K562 treated with DMSO at 1 percent for 12 hours (cell line): Measurements from ENCODE around the gene MRPL53. TPM values are rescaled to one million over a fixed set of nuclear protein-coding genes. Genes with fewer than 3 reads are reported as not detected.

ENCODE experiments used
- total RNA-seq: library from RNA; unstranded; fragments of 300-600 nt; gene quantifications from 2 replicates; pipeline ENCODE4 v1.2.3, GENCODE V29; 2022; ENCODE audit not compliant: insufficient read depth

The MRPL53 gene
- 56.6 and 70.8 TPM in 2 replicates for total RNA-seq

DNA sequence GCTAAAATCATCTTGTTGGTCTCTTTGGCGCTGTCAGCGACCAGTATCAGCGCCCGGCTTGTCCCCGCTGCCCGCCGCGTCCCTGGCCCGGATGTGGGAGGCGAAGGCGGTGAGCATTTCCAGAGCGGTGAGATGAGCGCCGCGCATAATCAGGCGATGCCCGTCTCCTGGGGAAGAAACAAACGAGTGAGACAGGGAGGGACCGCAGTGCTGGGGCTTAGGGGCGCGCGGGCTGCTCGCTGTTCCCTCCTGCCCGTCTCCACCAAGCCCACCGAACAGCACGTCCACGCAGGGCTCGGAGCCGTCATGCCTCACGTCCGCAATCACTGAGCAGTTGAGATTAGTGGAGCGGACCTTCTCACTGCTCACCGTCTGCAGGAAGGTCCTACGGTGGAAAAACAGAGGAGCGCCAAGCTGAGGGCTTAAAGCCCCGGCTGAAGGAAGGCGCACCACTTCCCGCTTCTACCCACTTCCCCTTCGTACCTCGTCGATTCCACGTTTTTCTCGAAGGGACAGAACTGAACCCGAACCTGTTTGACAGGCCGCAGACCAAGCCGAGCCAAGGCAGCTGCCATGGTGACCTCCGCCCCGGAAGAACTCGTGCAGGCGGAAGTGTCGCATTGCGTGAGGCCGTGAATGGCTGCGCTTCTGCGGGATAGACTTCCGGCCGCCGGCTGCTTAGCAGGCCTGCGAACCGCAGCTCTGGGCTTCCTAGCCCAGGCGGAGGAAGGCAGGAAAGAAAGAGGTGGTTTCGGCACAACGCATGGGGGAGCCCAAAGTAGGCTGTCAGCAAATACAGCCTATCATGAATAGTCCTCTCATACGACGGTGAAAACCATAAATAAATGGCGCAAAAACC, at the start of gene MRPL53:
Gene MRPL53 (minus strand): TSS at position 595 of the 859 bp plus-strand sequence. CDS start 20 bp downstream, at position 575.

DNA sequence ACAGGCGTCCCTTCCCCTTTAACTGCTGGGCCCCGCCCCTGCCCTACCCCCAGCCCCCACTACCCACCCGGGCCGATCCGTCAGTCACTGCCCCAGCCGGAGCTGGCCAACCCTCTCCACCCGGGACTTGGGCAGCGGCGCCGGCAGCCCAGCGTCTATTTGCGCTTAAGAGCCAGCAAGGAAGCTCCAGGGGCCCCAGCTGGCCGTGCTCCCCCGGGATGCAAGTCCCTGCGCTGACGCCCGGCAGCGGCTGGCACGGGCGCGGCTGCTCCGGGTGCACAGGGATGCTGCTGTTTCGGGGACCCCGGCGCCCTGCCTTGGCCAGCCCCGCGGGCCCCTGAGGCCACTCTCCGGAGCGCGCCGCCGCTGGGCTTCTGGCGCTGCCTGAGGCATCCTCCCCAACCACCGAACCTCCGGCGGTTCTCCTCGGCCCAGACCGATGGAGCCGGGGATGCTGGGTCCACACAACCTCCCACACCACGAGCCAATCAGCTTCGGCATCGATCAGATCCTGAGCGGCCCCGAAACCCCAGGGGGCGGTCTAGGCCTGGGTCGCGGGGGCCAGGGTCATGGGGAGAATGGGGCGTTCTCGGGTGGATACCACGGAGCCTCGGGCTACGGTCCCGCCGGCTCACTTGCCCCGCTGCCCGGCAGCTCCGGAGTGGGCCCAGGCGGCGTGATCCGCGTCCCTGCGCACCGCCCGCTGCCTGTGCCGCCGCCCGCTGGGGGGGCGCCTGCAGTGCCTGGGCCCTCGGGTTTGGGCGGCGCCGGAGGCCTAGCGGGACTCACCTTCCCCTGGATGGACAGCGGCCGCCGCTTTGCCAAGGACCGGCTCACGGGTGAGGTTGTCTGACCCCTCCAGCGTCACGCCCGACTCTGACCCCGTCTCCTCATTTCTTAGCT, 42.1 kb upstream of the MRPL53 start, which contains the start of gene TLX2:
Gene TLX2 (plus strand): TSS at position 83 of the 903 bp plus-strand sequence. CDS start 357 bp downstream, at position 440.

DNA sequence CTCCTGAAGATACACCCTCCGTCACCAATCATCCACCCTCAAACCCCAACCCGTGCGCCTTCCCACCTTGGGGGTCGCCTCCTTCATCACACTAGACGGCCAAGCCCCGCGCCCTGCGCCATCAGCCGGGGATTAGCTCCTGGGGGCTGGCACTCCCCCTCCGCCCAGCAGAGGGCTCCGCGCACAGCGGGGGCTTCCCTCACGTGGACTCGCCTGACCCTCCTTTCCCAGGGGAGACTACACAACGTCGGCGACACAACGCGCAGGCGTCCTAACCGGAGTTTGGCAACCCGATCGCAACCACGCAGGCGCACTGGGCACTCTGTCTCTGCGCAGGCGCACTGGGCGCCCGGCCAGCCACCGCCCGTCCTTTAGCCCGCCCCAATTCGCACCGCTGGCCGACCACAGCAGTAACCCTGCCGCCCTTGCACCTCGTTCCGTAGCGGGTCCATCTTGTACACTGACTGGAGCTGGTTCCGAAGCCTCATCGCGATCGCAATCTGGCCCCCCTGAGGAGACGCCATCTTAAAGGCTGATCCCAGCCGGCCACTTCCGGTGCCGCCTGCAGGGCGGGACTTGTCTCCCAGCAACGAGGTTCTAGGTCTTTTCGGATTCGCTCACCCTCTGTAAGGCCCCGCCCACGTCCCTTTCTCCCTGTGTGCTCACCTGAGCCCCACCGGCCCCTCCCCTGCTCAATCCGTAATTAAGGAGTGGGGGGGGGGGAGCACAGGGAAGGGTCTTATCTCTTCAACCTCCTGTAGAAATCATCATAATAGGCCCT, 34.9 kb upstream of the MRPL53 start, which contains the start of gene PCGF1:
Gene PCGF1 (minus strand): TSS at position 551 of the 781 bp plus-strand sequence. CDS start 27 bp downstream, at position 524.

DNA sequence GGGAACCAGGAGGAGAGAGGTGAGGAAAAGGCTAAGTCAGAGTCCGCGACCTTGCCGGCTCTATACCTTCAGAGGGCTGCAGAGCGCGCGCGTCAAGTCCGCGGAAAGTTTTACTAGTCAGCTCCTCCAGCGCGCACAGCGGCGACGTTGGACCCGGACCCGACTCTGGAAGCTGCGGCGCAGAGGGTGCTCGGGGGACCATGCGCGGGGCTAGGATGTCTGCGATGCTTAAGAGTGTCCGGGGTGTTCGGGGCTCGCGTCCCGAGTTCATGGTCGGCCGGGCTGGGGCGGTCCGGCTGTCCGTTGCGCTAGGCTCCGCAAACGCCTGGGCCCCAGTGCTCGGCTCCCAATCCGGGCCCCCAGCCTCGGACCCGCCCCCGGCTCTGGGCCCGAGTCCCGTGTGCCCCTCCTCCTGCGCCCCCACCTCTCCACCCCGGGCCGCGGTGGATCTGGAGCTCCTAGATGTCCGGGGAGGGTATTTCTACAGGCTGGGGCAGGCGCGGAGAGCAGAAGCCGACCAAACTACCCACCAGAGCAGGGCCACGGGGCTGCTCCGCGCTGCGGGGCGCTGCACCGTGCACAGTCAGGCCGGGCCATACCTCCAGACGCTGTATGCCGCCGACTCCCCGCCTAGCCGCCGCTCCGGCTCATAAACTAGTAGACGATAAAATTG, 26.9 kb upstream of the MRPL53 start, which contains the start of gene LBX2:
Gene LBX2 (minus strand): TSS at position 337 of the 673 bp plus-strand sequence. CDS start 66 bp downstream, at position 271.

DNA sequence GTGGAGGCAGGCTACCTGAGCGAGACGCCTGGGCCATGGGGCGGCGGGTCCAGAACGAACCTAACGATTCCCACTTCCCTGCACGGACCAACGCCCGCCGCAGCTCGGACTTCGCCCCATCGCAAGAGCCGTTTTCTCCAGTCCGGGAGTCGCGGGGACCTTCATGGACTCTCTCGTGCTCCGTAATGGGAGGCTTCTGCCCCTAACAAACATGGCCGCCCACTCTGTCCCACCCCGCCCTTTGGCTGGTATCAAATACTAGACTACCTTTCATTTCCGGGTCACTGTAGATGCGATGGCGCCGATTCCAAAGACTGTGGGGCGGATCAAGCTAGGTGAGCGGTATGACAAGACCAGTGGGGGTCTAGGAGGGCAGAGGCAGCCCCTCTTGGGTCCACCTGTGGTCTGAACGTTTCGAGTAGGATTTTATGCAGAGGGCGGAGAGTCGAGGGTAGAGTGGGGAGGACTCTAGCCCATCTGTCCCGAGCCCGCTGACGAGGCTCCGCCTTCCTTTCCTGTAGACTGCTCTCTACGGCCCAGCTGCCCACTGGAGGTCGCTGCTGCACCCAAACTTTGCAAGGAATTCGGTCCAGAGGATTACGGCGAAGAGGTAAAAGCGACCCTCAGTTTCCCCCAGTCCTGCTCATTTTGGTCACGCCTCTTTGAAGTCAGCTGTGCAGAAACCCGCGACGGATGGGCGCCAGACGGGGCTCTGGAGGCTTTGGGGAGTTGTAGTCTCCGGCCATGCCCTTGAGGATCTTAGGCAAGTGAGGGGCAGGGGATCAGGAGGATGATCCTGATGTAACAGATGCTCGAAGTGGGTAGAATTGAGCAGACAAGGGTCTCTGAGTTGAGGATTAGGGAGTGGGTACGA, 10.6 kb upstream of the MRPL53 start, which contains the start of the genes CCDC142 and TTC31:
Gene CCDC142 (minus strand): TSS at position 198 of the 874 bp plus-strand sequence. CDS start 161 bp downstream, at position 37.
Gene TTC31 (plus strand): TSS at position 281 of the 874 bp plus-strand sequence. CDS start 15 bp downstream, at position 296.

DNA sequence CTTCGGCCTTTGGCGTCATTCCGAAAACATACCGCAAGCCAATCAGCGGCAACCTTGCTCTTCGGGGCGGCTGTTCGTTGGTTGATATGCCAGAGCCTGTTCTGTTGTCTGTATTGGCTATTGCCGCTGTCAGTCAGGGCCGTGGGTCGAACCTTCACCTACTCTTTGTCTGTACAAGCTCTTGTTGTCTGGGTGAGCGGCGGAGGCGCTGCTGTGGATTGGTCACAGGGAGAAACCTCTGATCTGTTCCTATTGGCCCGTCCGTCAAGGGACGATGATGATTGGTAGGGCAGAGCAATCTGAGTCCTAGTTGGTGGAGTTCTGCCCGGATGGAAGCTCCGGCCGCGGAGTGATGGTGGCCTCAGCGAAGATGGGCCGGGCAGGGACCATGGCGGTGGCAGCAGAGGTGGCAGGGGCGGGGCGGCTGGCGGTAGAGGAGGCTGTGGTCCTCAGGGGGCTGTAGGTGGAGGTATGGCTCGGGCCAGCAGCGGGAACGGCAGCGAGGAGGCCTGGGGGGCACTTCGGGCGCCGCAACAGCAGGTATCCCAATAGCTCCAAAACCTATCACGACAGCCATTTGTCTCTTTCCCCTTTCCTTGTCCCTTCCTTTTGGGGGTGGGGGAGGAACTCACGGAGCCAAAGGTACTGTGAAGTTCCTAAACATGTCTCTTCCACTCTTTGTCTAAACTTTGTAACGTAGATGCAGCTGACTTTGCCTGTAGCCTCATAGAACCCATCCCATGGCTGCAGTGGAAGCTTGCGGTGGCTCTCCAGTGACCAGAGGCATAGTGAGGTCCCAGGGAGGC, 14.1 kb downstream of the MRPL53 start, which contains the start of gene WBP1:
Gene WBP1 (plus strand): TSS at position 307 of the 806 bp plus-strand sequence. CDS start 165 bp downstream, at position 472.

DNA sequence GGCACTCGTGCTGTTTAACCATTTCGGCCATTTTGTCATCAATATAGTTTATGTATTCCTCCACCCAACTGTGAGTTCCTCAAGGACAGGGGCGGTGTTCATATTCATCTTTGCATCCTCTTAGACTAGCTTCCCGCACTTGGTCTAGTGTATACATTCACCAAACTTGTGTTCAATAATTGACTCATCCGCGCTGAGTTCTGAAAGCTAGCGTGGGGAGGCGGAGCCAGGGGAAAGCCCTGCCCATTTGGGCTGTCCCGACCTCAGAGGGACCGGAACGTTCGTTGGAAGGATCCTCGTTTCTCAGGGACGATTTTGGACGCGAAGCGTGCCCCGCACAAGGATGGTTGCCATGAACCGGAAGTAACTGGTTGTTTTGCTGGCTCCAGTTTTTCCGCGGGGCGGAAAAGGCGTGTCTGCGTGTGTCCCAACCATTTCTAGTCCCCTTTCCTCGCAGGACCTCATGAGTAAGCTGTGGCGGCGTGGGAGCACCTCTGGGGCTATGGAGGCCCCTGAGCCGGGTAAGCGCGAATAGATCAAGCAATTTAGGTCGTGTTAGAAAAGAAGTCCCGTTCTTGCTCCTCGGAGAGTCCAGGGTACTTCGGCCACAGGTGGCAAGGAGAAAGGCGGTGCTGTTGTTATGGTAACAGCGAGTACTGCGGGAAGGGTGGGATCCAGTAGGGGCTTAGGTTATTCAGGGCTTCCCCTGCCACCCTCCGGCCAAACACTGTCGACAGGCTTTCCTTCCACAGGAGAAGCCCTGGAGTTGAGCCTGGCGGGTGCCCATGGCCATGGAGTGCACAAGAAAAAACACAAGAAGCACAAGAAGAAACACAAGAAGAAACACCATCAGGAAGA, 17.6 kb downstream of the MRPL53 start, which contains the start of gene INO80B:
Gene INO80B (plus strand): TSS at position 434 of the 858 bp plus-strand sequence. CDS start 30 bp downstream, at position 464.

DNA sequence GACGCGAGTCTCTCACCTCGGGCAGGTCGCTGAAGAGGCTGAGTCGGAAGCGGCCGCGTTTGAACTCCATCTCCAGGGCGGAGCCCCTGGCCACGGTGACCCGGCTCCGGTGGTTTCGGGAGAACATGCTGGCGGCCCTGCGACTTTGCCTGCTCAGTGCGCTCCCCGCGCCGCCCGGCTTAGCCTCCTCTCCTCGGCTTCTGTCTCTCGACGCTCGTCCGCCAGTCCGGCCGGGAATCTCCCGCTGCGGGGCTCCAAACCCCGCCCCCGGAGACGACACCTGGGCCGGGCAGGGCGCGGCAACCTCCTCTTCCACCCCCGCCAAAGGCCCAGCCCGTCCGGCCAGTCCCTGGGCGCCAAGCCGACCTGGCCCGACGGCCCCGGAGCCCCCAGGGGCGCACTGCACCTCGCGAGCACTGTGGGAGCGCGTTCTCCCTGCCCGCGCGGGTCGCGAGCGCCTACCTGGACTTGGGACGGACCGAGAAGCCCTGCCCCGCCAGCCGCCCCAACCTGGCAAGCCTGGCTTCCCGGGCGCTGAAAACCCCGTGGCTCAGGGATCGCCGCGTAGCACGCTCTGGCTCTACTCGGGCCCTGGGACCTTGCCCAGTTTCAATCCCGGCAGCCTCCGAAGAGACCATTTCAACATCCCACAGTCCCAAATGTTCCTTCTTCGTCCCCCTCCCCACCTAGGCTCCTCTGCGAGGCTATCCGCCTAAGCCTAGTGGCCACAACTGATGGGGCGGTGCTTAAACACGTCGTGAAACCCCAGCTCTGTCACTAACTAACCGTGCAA, 30.6 kb downstream of the MRPL53 start, which contains the start of gene RTKN:
Gene RTKN (minus strand): TSS at position 248 of the 793 bp plus-strand sequence. CDS start 121 bp downstream, at position 127.

Other genes with a start within 250 kb of the MRPL53 start
- gene SLC4A5, start 129.3 kb downstream of the MRPL53 start, total RNA-seq = 0.54 TPM in 1 of 2 replicates, not detected in the other
- gene DCTN1, start 92.4 kb downstream of the MRPL53 start, total RNA-seq = 37.6 and 65.9 TPM in 2 replicates
- 0.34 TPM in 1 of 2 replicates, not detected in the other for gene C2orf81, start 51.1 kb downstream of the MRPL53 start, total RNA-seq
- gene WDR54, start 51.0 kb downstream of the MRPL53 start, total RNA-seq = 10.1 and 19.4 TPM in 2 replicates
- gene RTKN, start 30.7 kb downstream of the MRPL53 start, total RNA-seq = 5.8 and 7.7 TPM in 2 replicates
- gene INO80B, start 17.6 kb downstream of the MRPL53 start, total RNA-seq = 5.4 and 10.6 TPM in 2 replicates
- 53.6 and 54.1 TPM in 2 replicates for gene WBP1, start 14.2 kb downstream of the MRPL53 start, total RNA-seq
- gene MOGS, start 7.3 kb downstream of the MRPL53 start, total RNA-seq = 54.2 and 80.9 TPM in 2 replicates
- gene CCDC142, start 10.3 kb upstream of the MRPL53 start, total RNA-seq = 4.3 and 9.0 TPM in 2 replicates
- gene TTC31, start 10.4 kb upstream of the MRPL53 start, total RNA-seq = 8.3 and 23.7 TPM in 2 replicates
- 8.2 and 9.1 TPM in 2 replicates for gene LBX2, start 26.9 kb upstream of the MRPL53 start, total RNA-seq
- 26.0 and 26.8 TPM in 2 replicates for gene PCGF1, start 35.0 kb upstream of the MRPL53 start, total RNA-seq
- gene TLX2, start 41.8 kb upstream of the MRPL53 start, total RNA-seq = not detected in 2 replicates
- gene DQX1, start 53.6 kb upstream of the MRPL53 start, total RNA-seq = 0.90 TPM in 1 of 2 replicates, not detected in the other
- 125 and 158 TPM in 2 replicates for gene AUP1, start 57.0 kb upstream of the MRPL53 start, total RNA-seq
- gene HTRA2, start 57.3 kb upstream of the MRPL53 start, total RNA-seq = 63.8 and 75.8 TPM in 2 replicates
- gene LOXL3, start 81.3 kb upstream of the MRPL53 start, total RNA-seq = 0.74 TPM in 1 of 2 replicates, not detected in the other
- gene DOK1, start 82.0 kb upstream of the MRPL53 start, total RNA-seq = 39.5 and 41.0 TPM in 2 replicates
- 0.51 TPM in 1 of 2 replicates, not detected in the other for gene M1AP, start 175.7 kb upstream of the MRPL53 start, total RNA-seq
- gene SEMA4F, start 181.6 kb upstream of the MRPL53 start, total RNA-seq = 5.5 and 11.2 TPM in 2 replicates